ENCODE data around the gene KRTAP5-4. TPM values are rescaled to one million over a fixed set of nuclear protein-coding genes. Genes with fewer than 3 reads are reported as not detected.

KRTAP5-4 gene
- total RNA-seq, 1 donor from 2014 or later: not detected

DNA sequence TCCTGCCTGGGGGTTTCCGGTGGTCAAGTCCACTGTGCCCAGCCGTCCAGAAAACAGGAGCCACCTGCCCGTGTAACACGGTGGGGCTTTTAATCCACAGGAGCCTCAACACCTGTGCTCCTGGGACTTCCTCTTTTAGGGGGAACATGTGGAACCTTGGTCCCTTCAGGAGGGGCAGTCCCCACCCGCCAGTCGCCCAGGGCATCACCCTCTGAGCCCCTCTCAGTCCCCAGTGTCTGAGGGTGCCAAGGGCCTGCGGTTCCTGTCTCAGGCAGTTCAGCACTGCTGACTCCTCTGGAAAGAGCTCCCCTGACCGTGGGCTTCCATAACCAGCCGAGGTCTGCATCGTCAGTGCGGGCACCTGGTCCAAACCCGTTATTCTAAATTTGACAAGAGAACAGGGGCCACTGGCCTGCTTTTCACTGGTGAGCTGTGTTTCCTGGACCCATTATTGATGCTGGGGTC lies 23.5 kb upstream of the KRTAP5-4 start:
- no peak for TF ChIP-seq CTCF (conservative IDR thresholded peaks at IDR 0.05)
- H3K27me3 Mint-ChIP-seq: peaks cover 9% of the 10 kb centered on the region
- no peak overlapping the region for H3K27ac Mint-ChIP-seq
- H3K9me3 Mint-ChIP-seq: no peaks in the 10 kb centered on the region
- H3K4me3 Mint-ChIP-seq: no peak overlapping the region
- H3K36me3 Mint-ChIP-seq: no peaks in the 10 kb centered on the region
- H3K4me1 Mint-ChIP-seq (ENCODE audit: unreplicated experiment): no peaks in the 10 kb centered on the region
- no peak for DNase-seq (ENCODE audit: extremely low spot score, unreplicated experiment)

GRCh38 chr11:1644601-1645356 lies 22.8 kb upstream of the KRTAP5-4 start:
- H3K4me3 Mint-ChIP-seq: no peak overlapping the region
- H3K36me3 Mint-ChIP-seq: no peaks in the 10 kb centered on the region
- H3K27ac Mint-ChIP-seq: no peak overlapping the region
- no peak for DNase-seq (ENCODE audit: extremely low spot score, unreplicated experiment)
- H3K9me3 Mint-ChIP-seq: no peaks in the 10 kb centered on the region
- TF ChIP-seq CTCF (conservative IDR thresholded peaks at IDR 0.05): no peak
- peaks cover 14% of the 10 kb centered on the region for H3K27me3 Mint-ChIP-seq
- peaks cover 4% of the 10 kb centered on the region for H3K4me1 Mint-ChIP-seq (ENCODE audit: unreplicated experiment)

DNA sequence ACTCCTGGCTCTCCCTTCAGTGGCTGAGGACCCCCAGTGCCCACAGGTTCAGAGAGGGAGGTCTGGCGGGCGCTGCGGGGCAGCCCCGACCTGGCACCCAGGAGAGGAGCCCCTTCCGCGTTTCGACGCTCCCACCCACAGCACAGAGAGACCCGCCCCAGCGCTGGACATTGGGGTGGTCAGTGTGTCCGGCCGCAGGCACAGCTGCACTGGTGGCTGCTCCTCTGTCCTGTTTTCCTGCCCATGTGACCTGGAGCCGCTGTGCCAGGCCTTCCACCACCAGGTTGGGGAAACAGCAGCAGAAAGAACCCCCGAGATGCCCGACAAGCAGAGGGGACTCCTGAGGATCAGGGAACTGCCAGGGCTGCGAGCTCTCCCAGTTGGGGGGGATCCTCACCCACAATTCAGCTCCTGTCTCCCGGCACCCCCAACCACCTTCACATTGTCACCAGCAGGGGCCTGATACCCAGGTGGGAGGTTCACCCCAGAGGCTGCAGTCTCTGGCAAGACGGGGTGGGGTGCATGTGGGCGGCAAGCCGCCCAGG lies 21.3 kb upstream of the KRTAP5-4 start:
- Mint-ChIP-seq H3K36me3 (no peaks in the 10 kb centered on the region), H3K9me3 (no peaks in the 10 kb centered on the region), H3K27ac (no peak overlapping the region), H3K27me3 (peaks cover 23% of the 10 kb centered on the region), H3K4me1 (ENCODE audit: unreplicated experiment) (peaks cover 10% of the 10 kb centered on the region), H3K4me3 (no peak overlapping the region)
- no peak for TF ChIP-seq CTCF (conservative IDR thresholded peaks at IDR 0.05)
- no peak for DNase-seq (ENCODE audit: extremely low spot score, unreplicated experiment)

- H3K4me1 Mint-ChIP-seq (ENCODE audit: unreplicated experiment): peaks cover 10% of the 10 kb centered on the region
- H3K9me3 Mint-ChIP-seq: no peaks in the 10 kb centered on the region
- H3K27me3 Mint-ChIP-seq: peaks cover 23% of the 10 kb centered on the region
- H3K27ac Mint-ChIP-seq: no peak overlapping the region
- no peak for TF ChIP-seq CTCF (conservative IDR thresholded peaks at IDR 0.05)
- H3K4me3 Mint-ChIP-seq: no peak overlapping the region
- DNase-seq (ENCODE audit: extremely low spot score, unreplicated experiment): no peak
- H3K36me3 Mint-ChIP-seq: no peaks in the 10 kb centered on the region
These were observed 20.6 kb upstream of the KRTAP5-4 start for GRCh38 chr11:1642288-1643145.

DNA sequence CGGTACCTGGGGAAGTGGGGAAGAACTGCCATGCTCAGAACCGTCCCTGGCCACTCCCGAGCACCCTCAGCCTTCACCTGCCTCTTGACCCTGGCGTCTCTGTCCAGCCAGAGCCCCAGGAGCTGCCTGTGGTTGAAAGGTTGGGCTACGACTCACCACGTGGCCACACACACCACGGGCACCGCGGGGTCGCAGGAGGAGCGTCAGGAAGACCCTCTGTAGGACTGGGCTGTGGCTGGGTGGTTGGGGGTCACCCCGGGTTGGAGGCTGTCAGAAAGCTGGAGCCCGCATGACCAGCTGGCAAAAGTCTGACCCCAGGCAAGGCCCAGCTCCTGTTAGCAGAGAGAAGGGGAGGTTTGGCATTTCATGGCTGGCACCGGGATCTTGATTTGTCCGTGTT lies 19.2 kb upstream of the KRTAP5-4 start:
- TF ChIP-seq CTCF (conservative IDR thresholded peaks at IDR 0.05): no peak
- DNase-seq (ENCODE audit: extremely low spot score, unreplicated experiment): no peak
- Mint-ChIP-seq H3K4me1 (ENCODE audit: unreplicated experiment) (peaks cover 10% of the 10 kb centered on the region), H3K27ac (no peak overlapping the region), H3K4me3 (no peak overlapping the region), H3K9me3 (no peaks in the 10 kb centered on the region), H3K36me3 (no peaks in the 10 kb centered on the region), H3K27me3 (peaks cover 19% of the 10 kb centered on the region)

Data from type B pancreatic cell (in vitro differentiated cells).